Measurements from ENCODE around the gene PTTG2. TPM values are rescaled to one million over a fixed set of nuclear protein-coding genes. Genes with fewer than 3 reads are reported as not detected.

PTTG2 gene
- not detected for total RNA-seq
- not detected for polyA plus RNA-seq (2013, experiment 1 of 2)
- polyA plus RNA-seq (2013, experiment 2 of 2) = not detected
- long read RNA-seq, experiment 1 = 0 reads
- long read RNA-seq, experiment 2 = 0 reads
- long read RNA-seq, experiment 3 = 0 reads
- long read RNA-seq, experiment 4 = 0 reads

DNA sequence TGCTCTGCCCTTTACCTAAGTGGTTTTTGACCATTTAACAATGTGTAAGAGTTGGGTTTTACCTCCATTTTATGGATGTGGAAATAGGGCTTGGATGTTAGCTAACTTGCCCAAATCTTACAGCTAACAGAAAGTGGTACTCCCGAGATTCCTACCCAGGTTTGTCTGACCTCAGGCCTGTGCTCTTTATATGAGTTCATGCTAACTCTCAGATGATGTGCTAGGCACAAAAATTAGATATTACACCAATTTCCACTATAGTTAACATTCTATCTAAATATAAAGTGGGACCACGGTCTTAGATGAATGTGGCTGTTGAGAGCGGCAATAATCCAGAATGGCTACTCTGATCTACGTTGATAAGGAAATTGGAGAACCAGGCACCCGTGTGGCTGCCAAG, at the start of gene PTTG2:
Gene PTTG2, plus strand, starts transcription at position 301 of the 400 bp plus-strand sequence. Its CDS starts 37 bp downstream, at position 338.
- H3K27ac Mint-ChIP-seq = no peak within 1 kb of the TSS
- no peaks in the 10 kb centered on the region for H3K9me3 Mint-ChIP-seq
- DNase-seq = no peak
- H3K4me3 Mint-ChIP-seq = no peak within 1 kb of the TSS
- no peaks in the 10 kb centered on the region for H3K27me3 Mint-ChIP-seq (ENCODE audit: insufficient read depth)
- 91 to 93% methylated on average over 5 of the region's 5 CpGs for WGBS, 2 experiments (ENCODE audit: insufficient coverage in 1 of 2, insufficient read length in 1 of 2)
- no peaks in the 10 kb centered on the region for H3K9me3 ChIP-seq (ENCODE audit: control insufficient read depth, low read length)
- no peaks in the 10 kb centered on the region for H3K27me3 ChIP-seq (ENCODE audit: control insufficient read depth, insufficient read depth, low read length, poor library complexity, severe bottlenecking)
- H3K36me3 Mint-ChIP-seq (ENCODE audit: low read depth) = no peaks in the 10 kb centered on the region
- no peaks in the 10 kb centered on the region for H3K4me1 Mint-ChIP-seq
- TF ChIP-seq CTCF (conservative IDR thresholded peaks at IDR 0.05) = no peak
- H3K36me3 ChIP-seq (ENCODE audit: control insufficient read depth, insufficient read depth, low read length) = no peaks in the 10 kb centered on the region
- H3K4me3 ChIP-seq (ENCODE audit: low read length) = no peak within 1 kb of the TSS
- no peaks in the 10 kb centered on the region for H3K4me1 ChIP-seq (ENCODE audit: control insufficient read depth, insufficient read depth, low read length)
- no peak within 1 kb of the TSS for H3K27ac ChIP-seq (ENCODE audit: low read depth, low read length)
- no peak within 1 kb of the TSS for H3K9ac ChIP-seq (ENCODE audit: extremely low read depth, low read length, poor library complexity, severe bottlenecking)

DNA sequence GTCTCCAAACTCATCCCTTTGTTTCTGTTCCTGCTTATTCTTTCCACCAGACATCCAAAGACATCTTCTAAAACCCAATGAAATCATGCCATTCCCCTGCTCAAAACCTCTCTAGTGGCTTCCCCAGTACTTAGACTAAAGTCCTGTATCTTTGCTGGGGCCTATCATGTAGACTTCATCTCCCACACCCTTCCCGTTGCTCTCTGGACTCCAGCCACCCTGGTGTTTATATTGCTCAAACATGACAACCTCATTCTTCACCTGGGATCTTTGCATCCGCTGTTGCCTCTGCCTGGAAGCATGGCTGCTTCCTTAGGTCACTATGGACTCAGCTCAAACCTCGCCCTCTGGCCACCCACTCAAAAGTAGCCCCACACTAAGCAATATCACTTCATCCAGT, 45.7 kb upstream of the PTTG2 start:
- Histone ChIP-seq H3K4me3 (ENCODE audit: low read length) (no peak overlapping the region), H3K27me3 (ENCODE audit: control insufficient read depth, insufficient read depth, low read length, poor library complexity, severe bottlenecking) (no peaks in the 10 kb centered on the region), H3K9me3 (ENCODE audit: control insufficient read depth, low read length) (no peaks in the 10 kb centered on the region), H3K36me3 (ENCODE audit: control insufficient read depth, insufficient read depth, low read length) (no peaks in the 10 kb centered on the region), H3K27ac (ENCODE audit: low read depth, low read length) (no peak overlapping the region), H3K9ac (ENCODE audit: extremely low read depth, low read length, poor library complexity, severe bottlenecking) (no peak overlapping the region), H3K4me1 (ENCODE audit: control insufficient read depth, insufficient read depth, low read length) (no peaks in the 10 kb centered on the region)
- Mint-ChIP-seq H3K36me3 (ENCODE audit: low read depth) (no peaks in the 10 kb centered on the region), H3K27ac (no peak overlapping the region), H3K9me3 (no peaks in the 10 kb centered on the region), H3K4me1 (no peaks in the 10 kb centered on the region), H3K27me3 (ENCODE audit: insufficient read depth) (no peaks in the 10 kb centered on the region), H3K4me3 (no peak overlapping the region)
- no peak for TF ChIP-seq CTCF (conservative IDR thresholded peaks at IDR 0.05)
- WGBS, 2 experiments (ENCODE audit: insufficient coverage in 1 of 2, insufficient read length in 1 of 2) = 90 to 91% methylated on average over 3 of the region's 3 CpGs
- no peak for DNase-seq

GRCh38 chr4:37917388-37917787, 42.8 kb upstream of the PTTG2 start:
- no peak overlapping the region for H3K27ac ChIP-seq (ENCODE audit: low read depth, low read length)
- Mint-ChIP-seq H3K36me3 (ENCODE audit: low read depth) (no peaks in the 10 kb centered on the region), H3K27ac (no peak overlapping the region), H3K27me3 (ENCODE audit: insufficient read depth) (no peaks in the 10 kb centered on the region), H3K4me3 (no peak overlapping the region), H3K9me3 (no peaks in the 10 kb centered on the region), H3K4me1 (no peaks in the 10 kb centered on the region)
- 96 to 97% methylated on average over 6 to 7 of the region's 7 CpGs for WGBS, 2 experiments (ENCODE audit: insufficient coverage in 1 of 2, insufficient read length in 1 of 2)
- H3K9me3 ChIP-seq (ENCODE audit: control insufficient read depth, low read length) = no peaks in the 10 kb centered on the region
- no peak for TF ChIP-seq CTCF (conservative IDR thresholded peaks at IDR 0.05)
- no peak overlapping the region for H3K4me3 ChIP-seq (ENCODE audit: low read length)
- DNase-seq = no peak
- H3K27me3 ChIP-seq (ENCODE audit: control insufficient read depth, insufficient read depth, low read length, poor library complexity, severe bottlenecking) = no peaks in the 10 kb centered on the region
- H3K9ac ChIP-seq (ENCODE audit: extremely low read depth, low read length, poor library complexity, severe bottlenecking) = no peak overlapping the region
- no peaks in the 10 kb centered on the region for H3K36me3 ChIP-seq (ENCODE audit: control insufficient read depth, insufficient read depth, low read length)
- no peaks in the 10 kb centered on the region for H3K4me1 ChIP-seq (ENCODE audit: control insufficient read depth, insufficient read depth, low read length)

All from endodermal cell (in vitro differentiated cells).